NT2/D1 (cell line): ENCODE results near the gene OLIG1.

Experiments used
- DNase-seq: peaks from one replicate; pipeline ENCODE4 v3.0.0-alpha.2; 2011; ENCODE audit warnings: low read depth, low spot score
- H3K27me3 ChIP-seq: 2 replicates; pipeline ENCODE4 v1.6.0; 2011; ENCODE audit warnings: mild to moderate bottlenecking; ENCODE audit not compliant: insufficient read length, insufficient read depth
- H3K36me3 ChIP-seq: 2 replicates; pipeline ENCODE4 v1.6.1; 2011; ENCODE audit warnings: mild to moderate bottlenecking, low read length, mixed read lengths; ENCODE audit not compliant: insufficient read depth, insufficient read length
- H3K4me1 ChIP-seq: 2 replicates; pipeline ENCODE4 v1.5.1; 2011; ENCODE audit not compliant: insufficient read depth, insufficient read length
- H3K4me3 ChIP-seq: 2 replicates; pipeline ENCODE4 v1.5.1; 2011; ENCODE audit warnings: low read depth; ENCODE audit not compliant: insufficient read length
- H3K9ac ChIP-seq: 2 replicates; pipeline ENCODE4 v1.6.0; 2011; ENCODE audit warnings: low read depth; ENCODE audit not compliant: insufficient read length
- H3K9me3 ChIP-seq: 2 replicates; pipeline ENCODE4 v1.5.1; 2011; ENCODE audit warnings: mild to moderate bottlenecking, low read length; ENCODE audit not compliant: insufficient read depth
- SUZ12 ChIP-seq: IDR thresholded peaks from 2 replicates; pipeline ENCODE4 v1.6.1; 2011; ENCODE audit not compliant: insufficient read length, insufficient read depth; ENCODE audit errors: extremely low read depth
- YY1 ChIP-seq: IDR thresholded peaks from 2 replicates; pipeline ENCODE4 v1.6.1; 2011; ENCODE audit not compliant: insufficient read length, insufficient read depth
- ZNF274 ChIP-seq: IDR thresholded peaks from 2 replicates; pipeline ENCODE4 v1.6.1; 2011; ENCODE audit warnings: mild to moderate bottlenecking, low read depth, low read length

Gene OLIG1

DNA sequence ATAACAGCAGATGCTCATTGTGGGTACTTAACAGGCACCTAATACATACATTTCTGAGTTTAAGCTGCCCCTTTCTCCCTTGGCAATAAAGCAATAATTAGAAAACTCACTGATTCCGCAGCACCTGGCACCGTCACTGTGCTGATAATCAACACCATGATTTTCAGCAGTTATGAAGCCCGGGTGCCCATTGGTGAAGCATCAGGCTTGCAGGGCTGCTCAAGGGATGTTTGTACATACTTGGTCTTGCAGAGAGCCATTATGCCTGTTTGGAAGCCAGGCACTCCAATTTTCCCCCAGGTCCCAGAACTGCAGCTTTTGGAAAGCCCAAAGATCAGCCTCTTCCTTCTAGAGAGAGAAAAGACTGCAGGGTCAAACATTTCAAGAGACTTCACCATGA is 44.3 kb downstream of the OLIG1 start:
- Histone ChIP-seq H3K9me3 (no peaks in the 10 kb centered on the region), H3K27me3 (peaks cover 20% of the 10 kb centered on the region), H3K4me3 (no peak overlapping the region), H3K36me3 (no peaks in the 10 kb centered on the region), H3K9ac (no peak overlapping the region), H3K4me1 (peaks cover 18% of the 10 kb centered on the region)
- no peak for DNase-seq
- TF ChIP-seq SUZ12 (no peak), YY1 (no peak), ZNF274 (no peak)

DNA sequence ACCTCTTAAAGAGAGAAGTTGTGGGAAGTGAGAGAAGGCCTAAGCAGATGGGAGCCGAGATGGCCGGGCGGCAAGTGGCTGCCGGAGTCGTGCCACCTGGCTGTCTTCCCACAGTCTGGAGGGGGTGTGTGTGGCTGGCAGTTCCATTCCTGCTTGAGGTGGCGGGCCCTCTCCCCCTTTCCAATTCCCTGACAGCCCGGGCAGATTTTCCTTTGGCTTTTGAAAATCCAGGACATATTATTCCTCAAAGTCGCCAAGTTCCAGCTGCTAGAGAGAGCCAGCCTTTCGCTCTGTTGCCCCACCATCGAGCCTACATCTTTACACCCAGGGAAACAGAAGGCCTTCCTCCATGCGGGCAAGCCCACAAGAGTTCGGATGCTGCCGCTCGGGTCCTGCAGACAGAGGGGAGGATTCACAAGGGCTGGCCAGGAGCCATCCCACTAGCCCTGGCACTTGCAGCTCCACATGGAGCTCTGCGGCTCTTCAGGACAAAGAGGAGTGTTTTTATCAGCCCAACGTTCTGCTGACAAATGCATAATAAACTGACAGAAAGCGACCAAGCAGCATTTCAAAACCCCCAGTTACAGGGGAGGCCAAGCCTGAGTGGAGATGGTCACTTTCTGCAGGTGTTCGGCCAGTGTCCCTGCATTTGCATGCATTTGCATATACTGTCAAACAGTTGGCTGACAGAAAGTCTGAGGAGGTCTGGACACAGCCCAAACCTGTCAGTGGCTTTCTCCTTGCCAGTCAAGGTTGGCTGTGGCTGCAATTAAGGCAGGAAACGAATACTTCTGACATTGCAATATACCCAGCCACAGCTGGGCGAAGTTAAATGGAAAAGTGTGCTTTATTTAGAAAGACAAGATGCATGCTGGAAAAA is 45.9 kb downstream of the OLIG1 start:
- no peak for TF ChIP-seq ZNF274
- Histone ChIP-seq H3K4me1 (peaks cover 10% of the 10 kb centered on the region), H3K9ac (no peak overlapping the region), H3K36me3 (no peaks in the 10 kb centered on the region), H3K4me3 (no peak overlapping the region), H3K9me3 (no peaks in the 10 kb centered on the region), H3K27me3 (peaks cover 5% of the 10 kb centered on the region)
- DNase-seq = no peak

DNA sequence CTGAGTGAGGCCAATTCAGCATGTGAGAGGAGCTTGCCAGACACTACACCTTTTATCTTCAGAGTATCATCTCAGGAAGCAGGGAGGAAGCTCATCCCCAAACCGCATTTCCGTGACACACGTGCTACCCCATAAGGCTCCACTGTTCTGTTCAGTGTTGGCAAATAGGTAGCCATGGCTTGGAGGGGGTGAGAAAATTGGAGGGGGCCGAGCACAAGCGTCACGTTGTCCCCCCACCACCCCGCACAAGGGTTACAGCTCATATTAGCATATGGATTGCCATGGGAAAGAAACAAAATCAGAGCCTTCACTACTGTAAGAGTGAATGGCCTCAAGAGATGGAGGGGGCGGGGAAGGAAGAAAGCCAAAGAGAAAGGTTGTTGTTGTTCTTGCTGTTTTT is 46.7 kb downstream of the OLIG1 start:
- DNase-seq = no peak
- no peak overlapping the region for H3K9ac ChIP-seq
- H3K9me3 ChIP-seq = no peaks in the 10 kb centered on the region
- TF ChIP-seq ZNF274 (no peak), YY1 (no peak), SUZ12 (no peak)
- peaks cover 10% of the 10 kb centered on the region for H3K4me1 ChIP-seq
- no peak overlapping the region for H3K4me3 ChIP-seq
- H3K36me3 ChIP-seq = no peaks in the 10 kb centered on the region
- peaks cover 1% of the 10 kb centered on the region for H3K27me3 ChIP-seq

DNA sequence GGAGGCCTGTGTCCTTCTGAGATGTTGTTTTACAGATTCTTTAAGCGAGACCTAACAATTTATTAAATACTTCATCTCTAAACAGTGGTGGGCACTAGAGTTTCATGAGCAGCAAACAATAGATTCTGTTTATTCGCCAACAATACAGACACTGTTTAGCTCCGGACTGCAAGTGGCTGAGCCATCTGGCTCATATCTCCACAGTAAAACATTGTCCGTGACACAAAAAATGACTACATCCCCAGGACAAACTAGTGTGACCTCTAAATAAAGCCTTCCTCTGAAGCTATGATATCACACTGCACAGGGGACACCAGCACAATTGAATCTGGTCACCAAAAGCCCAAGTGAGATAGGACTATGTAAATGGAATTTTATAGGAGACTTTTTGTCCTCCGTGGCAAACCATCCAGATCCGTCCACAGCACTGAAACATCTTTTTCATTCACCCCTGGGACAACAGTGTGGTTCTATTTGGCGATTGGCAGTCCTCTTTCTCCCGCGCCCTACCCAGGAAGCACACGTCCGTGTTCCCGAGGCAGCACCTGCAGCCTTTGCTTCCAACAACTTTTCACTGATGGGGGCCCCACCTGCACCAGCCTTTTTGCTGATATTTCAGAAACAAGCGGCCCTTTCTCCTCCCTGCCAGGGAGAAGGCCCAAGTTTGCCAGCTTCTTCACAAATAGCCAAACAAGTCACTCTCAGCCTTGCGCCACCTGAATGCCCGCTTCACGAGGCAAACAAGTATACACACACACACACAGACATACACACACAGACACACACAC is 47.4 kb downstream of the OLIG1 start:
- DNase-seq = no peak
- H3K9ac ChIP-seq = no peak overlapping the region
- no peaks in the 10 kb centered on the region for H3K36me3 ChIP-seq
- no peaks in the 10 kb centered on the region for H3K27me3 ChIP-seq
- H3K4me1 ChIP-seq = peaks cover 8% of the 10 kb centered on the region
- TF ChIP-seq ZNF274 (no peak), YY1 (no peak)
- H3K9me3 ChIP-seq = no peaks in the 10 kb centered on the region
- H3K4me3 ChIP-seq = no peak overlapping the region
